ENCODE measurements around the gene LBR.

Gene LBR

GRCh38 chr1:225464851-225465792 is 37.3 kb upstream of the LBR start:
- DNase-seq (ENCODE audit: low read depth in 2 of 2): no peak

GRCh38 chr1:225462714-225463574 is 35.1 kb upstream of the LBR start:
- no peak for DNase-seq (ENCODE audit: low read depth in 2 of 2)

GRCh38 chr1:225462429-225462713 is 34.5 kb upstream of the LBR start:
- no peak for DNase-seq (ENCODE audit: low read depth in 2 of 2)

GRCh38 chr1:225461533-225462428 is 33.9 kb upstream of the LBR start:
- DNase-seq (ENCODE audit: low read depth in 2 of 2): no peak

GRCh38 chr1:225460737-225461532 is 33.1 kb upstream of the LBR start:
- DNase-seq (ENCODE audit: low read depth in 2 of 2): peak in 1 of 2 donors; percentile 30

- DNase-seq (ENCODE audit: low read depth in 2 of 2): no peak
Observed at GRCh38 chr1:225460021-225460736, 32.3 kb upstream of the LBR start.

- DNase-seq (ENCODE audit: low read depth in 2 of 2): no peak
Observed at GRCh38 chr1:225458222-225458631, 30.4 kb upstream of the LBR start.

- DNase-seq (ENCODE audit: low read depth in 2 of 2): peak; percentile 61 to 72
Observed at GRCh38 chr1:225454733-225455132, 26.9 kb upstream of the LBR start.

GRCh38 chr1:225453797-225454648 is 26.2 kb upstream of the LBR start:
- no peak for DNase-seq (ENCODE audit: low read depth in 2 of 2)

- no peak for DNase-seq (ENCODE audit: low read depth in 2 of 2)
Observed at GRCh38 chr1:225451840-225452515, 24.1 kb upstream of the LBR start.

- DNase-seq (ENCODE audit: low read depth in 2 of 2): no peak
Observed at GRCh38 chr1:225451340-225451739, 23.5 kb upstream of the LBR start.

- no peak for DNase-seq (ENCODE audit: low read depth in 2 of 2)
Observed at GRCh38 chr1:225450491-225451191, 22.8 kb upstream of the LBR start.

GRCh38 chr1:225449774-225450173 is 21.9 kb upstream of the LBR start:
- DNase-seq (ENCODE audit: low read depth in 2 of 2): no peak

- no peak for DNase-seq (ENCODE audit: low read depth in 2 of 2)
Observed at GRCh38 chr1:225449261-225449660, 21.4 kb upstream of the LBR start.

- DNase-seq (ENCODE audit: low read depth in 2 of 2): no peak
Observed at GRCh38 chr1:225448146-225448805, 20.4 kb upstream of the LBR start.

- no peak for DNase-seq (ENCODE audit: low read depth in 2 of 2)
Observed at GRCh38 chr1:225447650-225448089, 19.8 kb upstream of the LBR start.

GRCh38 chr1:225446981-225447615 is 19.3 kb upstream of the LBR start:
- no peak for DNase-seq (ENCODE audit: low read depth in 2 of 2)

Measured in stimulated activated CD4-positive, alpha-beta T cell treated with anti-CD3 and anti-CD28 coated beads, Interleukin-1b, Interleukin-23, amount 100 ng/mL, for 4 hours (primary cell).